WTC11 (cell line): ENCODE results near the gene LAD1. TPM values are rescaled to one million over a fixed set of nuclear protein-coding genes. Genes with fewer than 3 reads are reported as not detected.

ENCODE experiments used
- ATAC-seq: fragments of 200-7000 bp; cut with Tn5 transposase; 2 replicates; pipeline ENCODE4 v1.10.0; 2021; ENCODE audit warnings: mild to moderate bottlenecking, moderate library complexity
- CTCF ChIA-PET: fragments of 300-600 bp; sonication (Branson Sonifier 250); formaldehyde crosslinking; loops from one replicate; lab custom pipeline; 2021; ENCODE audit warnings: antibody characterized with exemption; lab: Charles Lee
- POLR2A ChIA-PET: fragments of 350-600 bp; sonication (Branson Sonifier 250); formaldehyde crosslinking; loops from one replicate; lab custom pipeline; 2021; ENCODE audit warnings: antibody characterized with exemption; lab: Charles Lee
- DNase-seq: peaks from one replicate; pipeline ENCODE4 v3.0.0; 2021; ENCODE audit warnings: low spot score
- H3K27ac Mint-ChIP-seq: 2 replicates; pipeline ENCODE4 v1.8.0; 2021; ENCODE audit warnings: mixed read lengths
- H3K27me3 Mint-ChIP-seq: 2 replicates; pipeline ENCODE4 v1.8.0; 2021; ENCODE audit warnings: low read depth, mild to moderate bottlenecking, moderate library complexity, mixed read lengths
- H3K36me3 Mint-ChIP-seq: 2 replicates; pipeline ENCODE4 v1.8.0; 2021; ENCODE audit warnings: mixed read lengths
- H3K4me1 Mint-ChIP-seq: 2 replicates; pipeline ENCODE4 v1.8.0; 2022; ENCODE audit warnings: mixed read lengths
- H3K4me3 Mint-ChIP-seq: 2 replicates; pipeline ENCODE4 v1.8.0; 2021; ENCODE audit warnings: mild to moderate bottlenecking, moderate library complexity, mixed read lengths
- H3K9me3 Mint-ChIP-seq: 2 replicates; pipeline ENCODE4 v1.8.0; 2021; ENCODE audit warnings: mixed read lengths
- EMX1 ChIP-seq: fragments of 250-450 bp; sonication (Bioruptor Pico); IDR thresholded peaks from 2 replicates; pipeline ENCODE4 v1.8.0; 2021; ENCODE audit warnings: mild to moderate bottlenecking
- IRF2 ChIP-seq: sonication (generic); formaldehyde crosslinking; IDR thresholded peaks from 2 replicates; pipeline ENCODE4 v1.8.0; 2022; ENCODE audit warnings: low read depth, missing genetic modification reagents, borderline replicate concordance
- NR1H2 ChIP-seq: sonication (generic); formaldehyde crosslinking; IDR thresholded peaks from 2 replicates; pipeline ENCODE4 v1.9.0; 2021; ENCODE audit warnings: mild to moderate bottlenecking, moderate library complexity, missing genetic modification reagents
- NR2C2 ChIP-seq: sonication (generic); formaldehyde crosslinking; IDR thresholded peaks from 2 replicates; pipeline ENCODE4 v1.8.0; 2022; ENCODE audit warnings: mild to moderate bottlenecking, missing genetic modification reagents
- TEAD1 ChIP-seq: sonication (generic); formaldehyde crosslinking; IDR thresholded peaks from 2 replicates; pipeline ENCODE4 v1.8.0; 2022; ENCODE audit warnings: mild to moderate bottlenecking, missing genetic modification reagents
- TEAD4 ChIP-seq: sonication (generic); formaldehyde crosslinking; IDR thresholded peaks from 2 replicates; pipeline ENCODE4 v1.8.0; 2022; ENCODE audit warnings: mild to moderate bottlenecking, missing genetic modification reagents
- ZNF138 ChIP-seq: sonication (generic); formaldehyde crosslinking; conservative IDR thresholded peaks from 2 replicates; pipeline ENCODE4 v1.8.1; 2022; ENCODE audit warnings: mild to moderate bottlenecking, moderate library complexity, missing genetic modification reagents
- ZNF219 ChIP-seq: sonication (generic); formaldehyde crosslinking; IDR thresholded peaks from 2 replicates; pipeline ENCODE4 v1.8.0; 2023; ENCODE audit warnings: missing genetic modification reagents, mild to moderate bottlenecking, borderline replicate concordance
- ZNF263 ChIP-seq: sonication (generic); formaldehyde crosslinking; IDR thresholded peaks from 2 replicates; pipeline ENCODE4 v1.8.1; 2022; ENCODE audit warnings: low read depth, mild to moderate bottlenecking, moderate library complexity, missing genetic modification reagents
- ZNF317 ChIP-seq: sonication (generic); formaldehyde crosslinking; IDR thresholded peaks from 2 replicates; pipeline ENCODE4 v1.8.1; 2023; ENCODE audit warnings: low read depth, mild to moderate bottlenecking, moderate library complexity, missing genetic modification reagents, borderline replicate concordance
- ZNF423 ChIP-seq: fragments of 250-450 bp; sonication (Bioruptor Pico); IDR thresholded peaks from 2 replicates; pipeline ENCODE4 v2.1.2; 2022; ENCODE audit warnings: mild to moderate bottlenecking, moderate library complexity
- total RNA-seq: library from RNA; stranded (reverse); gene quantifications from 3 replicates; pipeline ENCODE4 v1.2.3, GENCODE V29; 2021
- TF ChIP-seq, protein P1 (sequence below): fragments of 250-450 bp; sonication (Bioruptor Pico); IDR thresholded peaks from 2 replicates; pipeline ENCODE4 v1.9.0; 2021; ENCODE audit warnings: moderate library complexity, mild to moderate bottlenecking, inconsistent platforms, borderline replicate concordance
- TF ChIP-seq, protein P2 (sequence below): sonication (generic); formaldehyde crosslinking; IDR thresholded peaks from 2 replicates; pipeline ENCODE4 v1.8.0; 2022; ENCODE audit warnings: mild to moderate bottlenecking, missing genetic modification reagents
- TF ChIP-seq, protein P3 (sequence below): sonication (generic); formaldehyde crosslinking; IDR thresholded peaks from 2 replicates; pipeline ENCODE4 v1.8.0; 2022; ENCODE audit warnings: mild to moderate bottlenecking, missing genetic modification reagents
- TF ChIP-seq, protein P4 (sequence below): sonication (generic); formaldehyde crosslinking; IDR thresholded peaks from 2 replicates; pipeline ENCODE4 v1.8.1; 2022; ENCODE audit warnings: low read depth, mild to moderate bottlenecking, moderate library complexity, missing genetic modification reagents, borderline replicate concordance
- TF ChIP-seq, protein P5 (sequence below): sonication (generic); formaldehyde crosslinking; IDR thresholded peaks from 2 replicates; pipeline ENCODE4 v1.8.1; 2023; ENCODE audit warnings: mild to moderate bottlenecking, moderate library complexity, missing genetic modification reagents
- TF ChIP-seq, protein P6 (sequence below): fragments of 250-450 bp; sonication (Bioruptor Pico); IDR thresholded peaks from 2 replicates; pipeline ENCODE4 v2.1.2; 2022; ENCODE audit warnings: mild to moderate bottlenecking, moderate library complexity
- TF ChIP-seq, protein P7 (sequence below): fragments of 250-450 bp; sonication (Bioruptor Pico); IDR thresholded peaks from 2 replicates; pipeline ENCODE4 v1.8.0; 2021; ENCODE audit warnings: mild to moderate bottlenecking
- TF ChIP-seq, protein P8 (sequence below): sonication (generic); formaldehyde crosslinking; IDR thresholded peaks from 2 replicates; pipeline ENCODE4 v1.8.1; 2022; ENCODE audit warnings: missing genetic modification reagents, borderline replicate concordance

LAD1 gene
- total RNA-seq, 1 experiment from 2014 or later = 14.9 TPM

DNA sequence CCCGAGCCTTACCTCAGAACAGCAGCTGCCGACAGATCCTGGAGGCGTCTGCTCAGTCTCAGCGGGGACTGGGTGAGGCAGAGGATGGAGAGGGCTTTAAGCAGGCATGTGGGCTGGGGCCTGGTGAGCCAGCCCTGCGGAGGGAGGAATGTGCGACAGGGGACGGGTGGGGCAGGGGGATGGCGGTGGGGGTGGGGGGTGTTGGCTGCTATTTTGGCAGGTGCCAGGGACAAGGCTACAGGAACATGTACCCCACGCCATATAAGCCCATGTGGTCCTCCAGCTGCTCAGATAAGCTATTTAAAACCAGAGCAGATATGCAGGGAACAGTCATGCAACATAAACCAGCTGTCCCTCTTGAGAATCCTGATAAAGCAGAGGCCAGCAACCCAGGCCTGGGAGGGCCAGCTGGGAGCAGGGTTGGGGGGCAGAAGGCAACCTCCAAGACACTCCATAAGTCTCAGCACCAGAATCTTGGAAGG is 21.5 kb downstream of the LAD1 start, which contains the start of gene TNNT2:
TSS of gene TNNT2 (minus strand) at position 70 of the 482 bp plus-strand sequence. CDS start 4,426 bp downstream, outside the sequence.
- CTCF ChIA-PET = interaction anchor here (3.2 to 5.6 kb wide), 3 partner anchors 17 to 58 kb away, joined by 25 to 82 read pairs (median 31); no protein-coding TSS in a partner anchor
- H3K27me3 Mint-ChIP-seq = 0 out of 2 replicates have a peak, but pooled peaks cover 2% of the 10 kb centered on the region
- H3K27ac Mint-ChIP-seq = peak within 1 kb of the TSS; percentile 98
- no peaks in the 10 kb centered on the region for H3K9me3 Mint-ChIP-seq
- peaks cover 46% of the 10 kb centered on the region for H3K4me1 Mint-ChIP-seq
- POLR2A ChIA-PET = no interaction called here
- no peak for DNase-seq
- H3K4me3 Mint-ChIP-seq = peak within 1 kb of the TSS; percentile 58
- TF ChIP-seq, protein P1, sequence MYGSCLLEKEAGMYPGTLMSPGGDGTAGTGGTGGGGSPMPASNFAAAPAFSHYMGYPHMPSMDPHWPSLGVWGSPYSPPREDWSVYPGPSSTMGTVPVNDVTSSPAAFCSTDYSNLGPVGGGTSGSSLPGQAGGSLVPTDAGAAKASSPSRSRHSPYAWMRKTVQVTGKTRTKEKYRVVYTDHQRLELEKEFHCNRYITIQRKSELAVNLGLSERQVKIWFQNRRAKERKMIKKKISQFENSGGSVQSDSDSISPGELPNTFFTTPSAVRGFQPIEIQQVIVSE = no peak
- TF ChIP-seq, protein P2, sequence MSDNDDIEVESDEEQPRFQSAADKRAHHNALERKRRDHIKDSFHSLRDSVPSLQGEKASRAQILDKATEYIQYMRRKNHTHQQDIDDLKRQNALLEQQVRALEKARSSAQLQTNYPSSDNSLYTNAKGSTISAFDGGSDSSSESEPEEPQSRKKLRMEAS (CRISPR knock-in tag) = no peak
- no peaks in the 10 kb centered on the region for H3K36me3 Mint-ChIP-seq
- no peak for ATAC-seq

DNA sequence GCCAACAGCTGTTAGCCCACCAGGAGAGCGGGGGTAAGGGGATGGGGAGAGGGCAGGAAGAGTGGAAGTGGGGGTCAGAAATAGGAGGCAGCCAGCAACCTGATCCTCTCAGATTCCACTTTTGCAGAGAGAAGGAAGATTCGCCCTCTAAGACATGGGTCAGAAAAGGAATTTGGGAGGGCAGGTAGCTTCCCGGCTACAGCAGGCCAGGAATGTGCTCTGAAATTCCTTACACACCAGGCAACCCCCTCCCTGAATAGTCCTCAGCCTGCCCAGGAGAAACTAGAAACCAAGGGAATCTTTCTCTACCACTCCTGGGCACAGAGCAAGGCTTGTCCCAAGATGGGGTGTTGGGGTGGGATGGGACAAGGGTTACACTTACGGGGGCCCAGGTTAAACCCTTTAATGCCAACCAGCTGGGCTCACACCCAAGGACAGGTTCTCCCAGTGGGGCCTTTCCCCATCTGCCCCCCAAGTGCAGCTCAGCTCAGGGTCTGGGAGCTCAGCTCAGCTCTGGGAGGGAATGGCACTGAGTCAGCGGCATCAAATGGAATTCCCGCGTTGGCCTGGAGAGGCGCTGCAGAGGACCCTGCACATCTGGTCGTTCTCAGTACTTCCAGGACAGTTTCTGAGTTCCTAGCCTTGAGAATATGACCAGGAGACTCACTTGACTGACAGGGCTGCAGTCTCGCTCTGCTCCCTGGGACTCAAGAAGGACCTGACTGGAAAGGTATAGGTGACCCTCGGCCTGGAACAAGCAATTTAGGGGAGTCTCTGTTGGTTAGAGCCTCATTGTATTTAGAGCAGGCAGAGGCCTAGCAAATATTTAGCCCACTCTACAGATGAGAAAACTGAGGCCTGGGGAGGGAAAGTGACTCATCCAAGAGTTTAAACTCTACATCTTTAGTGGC is 22.4 kb downstream of the LAD1 start:
- DNase-seq = peak; percentile 86
- peak; percentile 81 for ATAC-seq
- H3K4me3 Mint-ChIP-seq = peak overlapping the region; percentile 58
- no peaks in the 10 kb centered on the region for H3K36me3 Mint-ChIP-seq
- CTCF ChIA-PET = interaction anchor here (0.6 to 5.6 kb wide), 28 partner anchors 9 to 405 kb away, joined by 3 to 82 read pairs (median 7); partner anchors contain the start of genes CACNA1S, LAD1, PHLDA3 and PKP1
- H3K27me3 Mint-ChIP-seq = peaks cover 7% of the 10 kb centered on the region; the same call in 1 of the 2 replicates
- no peaks in the 10 kb centered on the region for H3K9me3 Mint-ChIP-seq
- H3K27ac Mint-ChIP-seq = peak overlapping the region; percentile 98
- POLR2A ChIA-PET = interaction anchor here (0.8 to 1.8 kb wide), 4 partner anchors 11 to 117 kb away, joined by 3 to 5 read pairs (median 4); no protein-coding TSS in a partner anchor
- peaks cover 54% of the 10 kb centered on the region for H3K4me1 Mint-ChIP-seq
- TF ChIP-seq, protein P3, sequence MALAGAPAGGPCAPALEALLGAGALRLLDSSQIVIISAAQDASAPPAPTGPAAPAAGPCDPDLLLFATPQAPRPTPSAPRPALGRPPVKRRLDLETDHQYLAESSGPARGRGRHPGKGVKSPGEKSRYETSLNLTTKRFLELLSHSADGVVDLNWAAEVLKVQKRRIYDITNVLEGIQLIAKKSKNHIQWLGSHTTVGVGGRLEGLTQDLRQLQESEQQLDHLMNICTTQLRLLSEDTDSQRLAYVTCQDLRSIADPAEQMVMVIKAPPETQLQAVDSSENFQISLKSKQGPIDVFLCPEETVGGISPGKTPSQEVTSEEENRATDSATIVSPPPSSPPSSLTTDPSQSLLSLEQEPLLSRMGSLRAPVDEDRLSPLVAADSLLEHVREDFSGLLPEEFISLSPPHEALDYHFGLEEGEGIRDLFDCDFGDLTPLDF (CRISPR knock-in tag) = no peak
- TF ChIP-seq, protein P4, sequence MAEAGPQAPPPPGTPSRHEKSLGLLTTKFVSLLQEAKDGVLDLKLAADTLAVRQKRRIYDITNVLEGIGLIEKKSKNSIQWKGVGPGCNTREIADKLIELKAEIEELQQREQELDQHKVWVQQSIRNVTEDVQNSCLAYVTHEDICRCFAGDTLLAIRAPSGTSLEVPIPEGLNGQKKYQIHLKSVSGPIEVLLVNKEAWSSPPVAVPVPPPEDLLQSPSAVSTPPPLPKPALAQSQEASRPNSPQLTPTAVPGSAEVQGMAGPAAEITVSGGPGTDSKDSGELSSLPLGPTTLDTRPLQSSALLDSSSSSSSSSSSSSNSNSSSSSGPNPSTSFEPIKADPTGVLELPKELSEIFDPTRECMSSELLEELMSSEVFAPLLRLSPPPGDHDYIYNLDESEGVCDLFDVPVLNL (CRISPR knock-in tag) = no peak
- TF ChIP-seq IRF2 (CRISPR knock-in tag) = no peak
- no peak for TF ChIP-seq ZNF317 (CRISPR knock-in tag)
- TF ChIP-seq ZNF263 = no peak
- no peak for TF ChIP-seq NR2C2 (CRISPR knock-in tag)
- TF ChIP-seq, protein P5, sequence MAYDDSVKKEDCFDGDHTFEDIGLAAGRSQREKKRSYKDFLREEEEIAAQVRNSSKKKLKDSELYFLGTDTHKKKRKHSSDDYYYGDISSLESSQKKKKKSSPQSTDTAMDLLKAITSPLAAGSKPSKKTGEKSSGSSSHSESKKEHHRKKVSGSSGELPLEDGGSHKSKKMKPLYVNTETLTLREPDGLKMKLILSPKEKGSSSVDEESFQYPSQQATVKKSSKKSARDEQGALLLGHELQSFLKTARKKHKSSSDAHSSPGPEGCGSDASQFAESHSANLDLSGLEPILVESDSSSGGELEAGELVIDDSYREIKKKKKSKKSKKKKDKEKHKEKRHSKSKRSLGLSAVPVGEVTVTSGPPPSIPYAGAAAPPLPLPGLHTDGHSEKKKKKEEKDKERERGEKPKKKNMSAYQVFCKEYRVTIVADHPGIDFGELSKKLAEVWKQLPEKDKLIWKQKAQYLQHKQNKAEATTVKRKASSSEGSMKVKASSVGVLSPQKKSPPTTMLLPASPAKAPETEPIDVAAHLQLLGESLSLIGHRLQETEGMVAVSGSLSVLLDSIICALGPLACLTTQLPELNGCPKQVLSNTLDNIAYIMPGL (CRISPR knock-in tag) = no peak
- no peak for TF ChIP-seq ZNF219 (CRISPR knock-in tag)
- TF ChIP-seq, protein P2 (CRISPR knock-in tag) = peak; percentile 29; the same call in 1 of the 2 replicates
- TF ChIP-seq, protein P6, sequence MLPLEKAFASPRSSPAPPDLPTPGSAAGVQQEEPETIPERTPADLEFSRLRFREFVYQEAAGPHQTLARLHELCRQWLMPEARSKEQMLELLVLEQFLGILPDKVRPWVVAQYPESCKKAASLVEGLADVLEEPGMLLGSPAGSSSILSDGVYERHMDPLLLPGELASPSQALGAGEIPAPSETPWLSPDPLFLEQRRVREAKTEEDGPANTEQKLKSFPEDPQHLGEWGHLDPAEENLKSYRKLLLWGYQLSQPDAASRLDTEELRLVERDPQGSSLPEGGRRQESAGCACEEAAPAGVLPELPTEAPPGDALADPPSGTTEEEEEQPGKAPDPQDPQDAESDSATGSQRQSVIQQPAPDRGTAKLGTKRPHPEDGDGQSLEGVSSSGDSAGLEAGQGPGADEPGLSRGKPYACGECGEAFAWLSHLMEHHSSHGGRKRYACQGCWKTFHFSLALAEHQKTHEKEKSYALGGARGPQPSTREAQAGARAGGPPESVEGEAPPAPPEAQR (CRISPR knock-in tag) = no peak
- TF ChIP-seq TEAD4 = peak; percentile 84
- TF ChIP-seq ZNF138 (CRISPR knock-in tag) = no peak
- TF ChIP-seq, protein P7, sequence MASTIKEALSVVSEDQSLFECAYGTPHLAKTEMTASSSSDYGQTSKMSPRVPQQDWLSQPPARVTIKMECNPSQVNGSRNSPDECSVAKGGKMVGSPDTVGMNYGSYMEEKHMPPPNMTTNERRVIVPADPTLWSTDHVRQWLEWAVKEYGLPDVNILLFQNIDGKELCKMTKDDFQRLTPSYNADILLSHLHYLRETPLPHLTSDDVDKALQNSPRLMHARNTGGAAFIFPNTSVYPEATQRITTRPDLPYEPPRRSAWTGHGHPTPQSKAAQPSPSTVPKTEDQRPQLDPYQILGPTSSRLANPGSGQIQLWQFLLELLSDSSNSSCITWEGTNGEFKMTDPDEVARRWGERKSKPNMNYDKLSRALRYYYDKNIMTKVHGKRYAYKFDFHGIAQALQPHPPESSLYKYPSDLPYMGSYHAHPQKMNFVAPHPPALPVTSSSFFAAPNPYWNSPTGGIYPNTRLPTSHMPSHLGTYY = no peak
- TF ChIP-seq, protein P8, sequence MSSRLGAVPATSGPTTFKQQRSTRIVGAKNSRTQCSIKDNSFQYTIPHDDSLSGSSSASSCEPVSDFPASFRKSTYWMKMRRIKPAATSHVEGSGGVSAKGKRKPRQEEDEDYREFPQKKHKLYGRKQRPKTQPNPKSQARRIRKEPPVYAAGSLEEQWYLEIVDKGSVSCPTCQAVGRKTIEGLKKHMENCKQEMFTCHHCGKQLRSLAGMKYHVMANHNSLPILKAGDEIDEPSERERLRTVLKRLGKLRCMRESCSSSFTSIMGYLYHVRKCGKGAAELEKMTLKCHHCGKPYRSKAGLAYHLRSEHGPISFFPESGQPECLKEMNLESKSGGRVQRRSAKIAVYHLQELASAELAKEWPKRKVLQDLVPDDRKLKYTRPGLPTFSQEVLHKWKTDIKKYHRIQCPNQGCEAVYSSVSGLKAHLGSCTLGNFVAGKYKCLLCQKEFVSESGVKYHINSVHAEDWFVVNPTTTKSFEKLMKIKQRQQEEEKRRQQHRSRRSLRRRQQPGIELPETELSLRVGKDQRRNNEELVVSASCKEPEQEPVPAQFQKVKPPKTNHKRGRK (CRISPR knock-in tag) = no peak
- TF ChIP-seq ZNF423 (CRISPR knock-in tag) = no peak
- TF ChIP-seq EMX1 (CRISPR knock-in tag) = no peak
- TF ChIP-seq NR1H2 (CRISPR knock-in tag) = no peak
- TF ChIP-seq TEAD1 (CRISPR knock-in tag) = peak; percentile 71; the same call in 1 of the 2 replicates
